SH-SY5Y (cell line): ENCODE measurements around the gene TARDBP.

Source experiments
- GATA2 ChIP-seq: IDR thresholded peaks from 2 replicates; pipeline ENCODE4 v1.6.1; 2011; ENCODE audit warnings: mild to moderate bottlenecking, low read depth, low read length
- GATA3 ChIP-seq: IDR thresholded peaks from 2 replicates; pipeline ENCODE4 v1.6.1; 2011; ENCODE audit warnings: low read depth, mild to moderate bottlenecking, low read length, moderate library complexity

DNA sequence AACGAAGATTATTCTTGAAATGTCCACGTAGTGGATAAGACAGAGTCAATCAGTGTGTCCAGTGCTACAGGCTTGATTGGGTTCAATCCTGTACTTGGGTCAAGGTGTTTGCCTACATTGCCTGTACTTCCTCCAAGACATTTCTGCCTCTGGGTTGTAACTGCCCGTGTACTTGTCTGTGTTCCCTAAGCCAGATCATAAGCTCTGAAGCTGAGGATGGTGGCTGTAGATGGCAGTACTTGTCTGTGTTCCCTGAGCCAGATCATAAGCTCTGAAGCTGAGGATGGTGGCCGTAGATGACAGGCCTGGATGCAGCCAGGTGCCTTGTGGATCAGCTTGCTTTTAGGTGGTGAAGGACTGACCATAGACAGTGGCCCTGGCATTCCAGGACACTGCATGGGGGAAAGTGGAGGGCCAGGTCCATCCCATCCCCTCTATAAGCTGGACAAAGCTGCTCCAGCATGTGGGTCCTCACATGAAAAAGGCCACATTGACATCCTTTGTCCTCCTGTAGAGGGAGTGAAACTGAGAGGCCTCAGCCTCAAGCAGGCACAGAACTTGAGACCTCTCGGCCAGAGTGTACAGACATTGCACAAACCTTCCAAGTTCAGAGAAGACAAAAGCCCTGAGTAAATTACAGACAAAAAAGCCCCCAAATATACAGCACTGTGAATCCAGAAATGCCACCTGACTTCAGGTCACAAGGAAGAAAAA is 49.4 kb downstream of the TARDBP start:
- TF ChIP-seq GATA2 = no peak
- TF ChIP-seq GATA3 = no peak
